LNCAP (cell line): ENCODE data around the gene METTL22.

ENCODE experiments used
- CTCF ChIP-seq: fragments of 450-650 bp; IDR thresholded peaks from 2 replicates; pipeline ENCODE4 v1.5.1; 2017; ENCODE audit warnings: mild to moderate bottlenecking

The METTL22 gene

GRCh38 chr16:8628981-8629725 is 7.7 kb downstream of the METTL22 start:
- no peak for TF ChIP-seq CTCF

- TF ChIP-seq CTCF, result no peak
These were observed 8.9 kb downstream of the METTL22 start for GRCh38 chr16:8630255-8630953.

- TF ChIP-seq CTCF, result no peak
These were observed 9.9 kb downstream of the METTL22 start for GRCh38 chr16:8631373-8631772.

GRCh38 chr16:8631818-8632465 is 10.4 kb downstream of the METTL22 start:
- no peak for TF ChIP-seq CTCF

GRCh38 chr16:8632675-8633182 is 11.2 kb downstream of the METTL22 start:
- TF ChIP-seq CTCF, result no peak

GRCh38 chr16:8634991-8635736 is 13.7 kb downstream of the METTL22 start:
- TF ChIP-seq CTCF, result peak; percentile 58

- no peak for TF ChIP-seq CTCF
These were observed 18.2 kb downstream of the METTL22 start for GRCh38 chr16:8639694-8640093.
